SW 1271 (cell line): ENCODE results near the gene CACNA1C.
"Not testable (repeated sequence)": the region's sequence is repeated elsewhere in the genome, so short reads cannot be mapped to it uniquely, and the experiment has no call there.

Experiments used
- DNase-seq, 2 experiments: peaks; one replicate each; lab custom pipeline; 2025; lab: John Stamatoyannopoulos, UW

Gene CACNA1C

DNA sequence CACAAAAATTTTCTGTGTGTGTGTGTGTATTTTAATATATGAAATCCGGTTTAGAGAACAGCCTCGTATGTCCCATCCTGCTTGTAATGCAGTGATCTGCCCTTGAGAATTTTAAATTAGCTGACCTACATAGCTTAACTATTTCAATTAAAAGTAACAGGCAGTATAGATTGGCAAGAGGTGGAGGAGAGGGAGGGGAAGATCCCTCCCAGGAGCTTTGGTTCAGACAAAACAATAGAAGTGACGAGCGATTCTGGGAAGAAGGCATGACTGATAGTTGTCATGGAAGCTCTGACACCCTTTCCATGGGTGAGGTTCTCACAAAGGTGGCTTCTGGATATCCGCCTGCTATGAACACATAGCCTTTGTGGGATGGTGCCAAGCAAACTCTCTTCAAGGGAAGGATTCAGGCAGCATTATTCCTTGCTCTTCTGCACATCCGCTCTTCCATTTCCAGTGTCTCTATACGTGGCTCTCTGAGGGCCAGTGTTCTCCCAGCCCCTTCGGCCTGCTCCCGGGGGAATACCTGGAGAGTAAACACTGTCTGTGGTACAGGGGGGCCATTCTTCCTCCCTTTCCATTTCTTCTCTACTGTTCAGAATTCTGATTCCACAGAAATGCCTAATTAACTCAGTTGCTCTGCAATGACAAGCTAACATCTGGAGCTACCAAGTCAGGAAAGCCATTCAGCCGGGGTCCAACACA is 182.0 kb downstream of the CACNA1C start:
- no peak for DNase-seq

- no peak for DNase-seq
These were observed 183.9 kb downstream of the CACNA1C start for GRCh38 chr12:2236506-2237294.

DNA sequence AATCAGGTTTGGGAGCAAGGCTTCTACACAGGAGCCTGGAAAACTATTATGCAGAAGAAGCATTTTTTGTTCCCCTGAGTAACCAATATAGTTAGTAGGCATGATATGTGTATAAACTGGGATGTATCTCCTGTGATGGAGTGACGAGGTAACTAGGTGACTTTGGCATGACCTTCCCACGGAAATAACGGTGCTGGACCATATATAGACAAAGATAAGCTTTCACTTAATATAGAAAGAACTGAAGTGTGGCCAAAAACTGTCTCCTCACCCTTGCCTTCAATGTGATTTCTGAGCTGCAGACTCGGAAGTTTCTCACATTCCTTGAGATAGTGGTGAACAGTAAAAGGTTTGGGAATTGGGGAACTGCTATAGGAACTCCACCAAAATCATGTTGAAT is 185.3 kb downstream of the CACNA1C start:
- no peak for DNase-seq

GRCh38 chr12:2239381-2239871 is 186.6 kb downstream of the CACNA1C start:
- no peak for DNase-seq

DNA sequence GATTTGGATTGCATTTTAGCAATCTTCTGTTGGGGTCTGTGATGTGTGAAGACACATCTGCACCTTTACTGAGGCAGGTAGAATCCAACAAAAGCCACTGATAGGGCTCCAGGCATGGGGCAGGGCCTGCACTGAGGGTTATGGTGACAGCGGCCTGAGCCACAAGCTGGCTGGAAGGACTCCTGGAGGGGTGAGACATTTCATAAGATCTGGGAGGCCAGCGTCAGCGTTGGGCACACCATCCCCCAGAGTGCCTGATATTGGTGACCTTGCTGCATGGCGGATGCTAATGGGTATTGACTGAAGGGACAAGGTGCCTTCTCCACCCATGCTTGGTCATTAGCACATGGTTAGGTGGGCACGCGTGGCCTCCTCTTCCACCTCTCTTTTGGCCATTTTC is 187.6 kb downstream of the CACNA1C start:
- no peak for DNase-seq

DNA sequence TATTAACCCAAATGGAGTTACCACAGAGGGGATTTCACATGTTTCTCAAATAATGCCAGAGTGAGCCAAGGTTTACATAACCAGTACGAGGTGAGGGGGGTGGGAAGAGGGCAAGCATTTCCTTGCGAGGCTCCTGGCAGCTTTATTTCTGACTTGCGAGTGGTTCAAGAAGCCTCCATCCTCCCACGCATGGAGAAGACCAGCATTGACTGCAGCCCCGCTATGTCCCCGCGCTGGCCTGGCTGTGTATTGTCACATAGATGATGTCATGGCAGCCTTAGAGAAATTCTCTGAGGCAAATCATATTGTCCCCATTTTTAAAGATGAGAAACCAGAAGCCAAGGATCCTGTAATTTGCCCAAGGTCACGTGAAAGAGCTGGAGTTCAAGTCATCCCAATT is 188.2 kb downstream of the CACNA1C start:
- no peak for DNase-seq

- DNase-seq = no peak
These were observed 189.4 kb downstream of the CACNA1C start for GRCh38 chr12:2242216-2242615.

DNA sequence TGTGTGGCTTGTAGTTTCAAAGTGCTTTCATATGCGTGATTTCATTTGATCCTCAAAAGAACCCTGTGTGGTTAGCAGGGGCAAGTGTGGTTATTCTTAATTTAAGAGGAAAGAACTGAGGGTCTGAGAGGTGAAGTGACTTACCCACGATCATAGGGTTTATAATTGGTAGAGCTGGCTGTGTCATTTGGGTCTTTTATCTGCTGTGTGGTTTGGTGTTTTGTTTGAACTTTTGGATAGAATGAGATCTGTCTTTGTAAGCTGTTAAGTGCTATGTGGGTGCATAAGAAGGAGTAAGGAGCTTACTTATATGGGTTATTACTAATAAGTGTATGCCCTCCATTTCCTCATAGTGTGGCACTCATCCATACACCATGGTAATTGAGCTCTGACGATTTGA is 190.0 kb downstream of the CACNA1C start:
- no peak for DNase-seq

GRCh38 chr12:2243275-2243674 is 190.5 kb downstream of the CACNA1C start:
- DNase-seq = no peak

DNA sequence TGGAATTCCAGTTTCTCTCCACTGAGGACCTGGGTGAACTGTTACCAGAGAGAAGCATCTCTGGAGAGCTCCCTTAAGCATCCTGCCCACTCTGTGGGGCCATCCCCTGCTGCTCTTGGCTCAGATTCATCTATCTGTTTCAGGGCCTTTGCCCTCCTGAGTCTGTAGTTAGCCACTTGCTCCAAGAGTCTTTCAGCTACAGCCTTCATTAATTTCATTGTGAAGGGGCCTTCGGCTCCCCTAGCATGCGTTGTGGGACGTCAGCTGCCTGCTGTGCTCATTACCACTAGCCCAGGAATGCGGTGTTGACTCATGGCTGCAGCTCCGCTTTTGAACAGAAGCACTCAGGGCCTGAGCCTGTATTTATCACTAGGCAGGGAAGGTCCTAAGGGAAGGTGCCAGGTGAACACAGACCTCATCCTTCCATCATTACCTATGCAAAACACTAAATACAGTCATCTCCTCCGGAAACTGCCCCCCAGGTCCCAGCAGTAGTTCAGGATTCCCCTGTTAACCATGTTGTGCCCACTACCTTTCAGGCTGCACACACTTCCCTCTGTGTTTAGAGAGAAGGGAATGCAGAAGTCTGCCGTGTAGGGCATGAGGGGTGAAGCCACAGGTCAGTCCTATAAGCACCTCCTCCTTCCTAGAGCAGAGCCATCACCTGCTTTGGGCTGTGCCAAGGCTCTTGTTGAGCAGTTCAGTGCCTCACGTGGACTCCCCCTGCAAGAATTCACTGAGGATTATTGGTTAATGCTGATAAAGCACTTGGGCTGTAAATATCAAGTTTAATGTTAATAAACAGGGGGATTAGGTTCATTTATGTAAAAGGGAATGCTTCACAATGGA is 191.4 kb downstream of the CACNA1C start:
- DNase-seq = no peak

- DNase-seq = no peak
These were observed 193.6 kb downstream of the CACNA1C start for GRCh38 chr12:2246358-2246757.

DNA sequence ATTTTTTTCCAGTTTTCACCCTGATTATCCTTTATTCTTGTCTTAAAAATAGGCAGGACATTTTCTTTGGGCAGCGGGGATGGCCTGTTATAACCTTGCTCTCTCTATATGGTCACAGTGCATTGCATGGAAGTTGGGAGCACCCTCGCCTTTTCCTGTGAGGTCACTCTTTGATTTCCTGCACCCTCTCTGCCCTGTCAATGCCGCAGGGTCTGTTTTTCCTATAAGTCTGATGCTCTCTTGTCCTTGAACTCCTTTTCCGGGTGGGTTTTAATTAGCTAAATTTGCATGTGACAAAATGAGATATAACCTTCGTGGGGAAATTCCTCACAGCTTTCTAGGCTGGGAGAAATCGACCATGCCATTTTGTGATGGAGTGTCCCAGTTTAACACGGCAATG is 194.3 kb downstream of the CACNA1C start:
- DNase-seq = no peak

DNA sequence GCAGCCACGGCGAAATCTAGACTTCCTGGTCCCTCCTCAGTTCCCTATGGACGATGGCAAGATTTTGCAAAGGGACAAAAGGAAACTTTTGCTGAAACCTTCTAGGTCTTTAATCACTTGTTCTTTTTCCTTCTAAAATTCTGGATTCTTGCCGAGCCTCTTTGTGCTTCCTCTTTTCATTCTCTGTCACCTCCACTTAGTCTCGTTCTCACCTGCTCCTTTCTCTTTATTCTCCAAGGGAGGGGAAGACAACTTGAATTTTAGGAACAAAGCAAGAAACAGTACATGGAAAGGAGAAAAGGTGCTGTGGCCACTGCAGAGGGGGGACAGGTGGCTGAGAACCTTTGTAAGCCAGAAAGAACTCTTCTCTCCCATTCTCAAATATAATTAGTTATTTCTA is 194.8 kb downstream of the CACNA1C start:
- DNase-seq = no peak

DNA sequence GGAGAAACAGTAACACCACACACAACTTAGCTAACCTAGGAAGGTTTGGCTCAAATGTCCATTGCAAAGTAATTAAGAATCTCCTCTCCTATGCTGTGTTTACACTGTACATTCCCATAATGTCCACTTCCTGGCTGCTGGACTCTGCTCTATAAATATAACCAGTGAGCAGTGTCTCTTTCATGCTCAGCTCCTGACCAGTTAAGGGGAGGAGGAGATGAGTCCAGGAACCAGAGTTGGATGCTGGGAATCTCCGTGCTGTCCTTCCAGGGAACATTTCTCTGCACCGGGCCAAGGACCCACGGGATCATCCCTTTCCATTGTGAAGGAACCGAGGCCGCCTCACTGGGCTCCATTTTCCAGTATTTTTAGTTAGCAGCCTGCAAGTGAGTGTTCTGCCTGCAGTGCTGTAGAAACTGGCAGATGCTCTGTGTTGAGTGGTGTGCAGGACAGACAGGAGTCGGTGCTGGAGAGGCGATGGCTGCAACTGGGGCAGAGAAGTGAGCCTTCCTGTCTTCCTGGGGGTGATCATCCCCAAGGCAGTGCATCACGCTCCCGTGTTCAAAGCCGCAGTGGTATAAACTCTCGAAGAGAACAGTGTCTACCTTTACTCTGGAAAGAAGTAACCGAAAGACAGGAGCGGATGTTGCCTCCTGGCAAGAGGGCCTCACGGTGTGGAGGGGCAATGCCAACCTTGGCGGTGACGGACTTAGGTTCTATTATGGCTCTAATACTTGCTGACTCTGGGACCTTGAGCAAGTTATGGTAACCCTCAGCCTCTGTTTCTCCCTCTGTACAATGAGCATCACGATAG is 195.5 kb downstream of the CACNA1C start:
- DNase-seq = no peak

- DNase-seq = no peak
These were observed 196.2 kb downstream of the CACNA1C start for GRCh38 chr12:2248901-2249381.

DNA sequence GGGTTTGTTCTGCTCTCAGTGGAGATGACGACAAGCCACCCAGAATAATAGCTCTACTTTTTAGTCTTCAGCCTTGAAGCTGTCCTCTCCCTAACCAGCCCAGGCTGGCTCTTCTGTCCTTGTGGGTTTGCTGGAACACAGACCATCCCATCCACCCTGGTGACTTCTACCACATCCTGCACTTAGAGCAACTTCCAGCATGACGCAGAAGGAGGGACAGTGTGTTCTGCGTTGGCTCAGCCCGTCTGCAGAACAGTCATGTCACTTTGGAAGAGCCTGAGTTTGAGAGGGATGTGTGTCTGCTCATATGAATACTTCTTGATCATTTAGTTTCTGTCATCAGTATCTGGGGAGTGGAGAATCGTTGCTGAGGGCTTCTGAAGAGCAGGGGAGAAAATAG is 198.0 kb downstream of the CACNA1C start:
- DNase-seq = no peak

DNA sequence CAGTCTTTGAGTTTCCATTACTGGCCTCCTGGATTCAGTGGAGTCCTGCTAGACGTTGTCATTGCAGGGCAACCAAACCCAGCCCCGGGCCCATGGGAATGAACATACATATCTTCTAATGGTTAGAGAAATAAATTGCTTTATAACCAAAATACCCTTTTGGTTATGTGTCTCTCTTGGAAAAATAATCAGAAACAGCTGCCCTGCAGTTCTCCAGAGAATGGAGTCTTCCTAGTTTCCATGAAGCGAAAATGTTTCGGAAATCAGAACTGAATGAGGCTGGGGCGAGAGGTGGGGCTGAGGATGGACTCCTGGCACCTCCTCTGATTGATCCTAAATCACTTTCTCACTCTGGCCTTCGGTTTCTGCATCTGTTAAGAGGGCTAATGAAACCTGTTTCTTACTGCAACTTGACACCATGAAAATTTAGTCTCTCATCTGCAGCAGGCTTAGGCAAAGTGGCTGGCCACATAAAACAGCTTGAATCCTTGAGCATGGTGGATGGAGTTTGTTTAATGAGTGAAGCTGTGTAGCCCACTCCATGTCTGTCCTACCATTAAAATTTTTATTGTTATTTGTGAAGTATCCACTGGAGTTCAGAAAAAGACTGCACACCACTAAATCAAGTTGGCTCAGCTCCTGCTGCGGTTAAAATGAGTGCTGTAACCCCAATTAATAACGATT is 198.9 kb downstream of the CACNA1C start:
- DNase-seq = no peak

GRCh38 chr12:2255311-2255710 is 202.5 kb downstream of the CACNA1C start:
- no peak for DNase-seq

- not testable (repeated sequence) for DNase-seq
These were observed 202.9 kb downstream of the CACNA1C start for GRCh38 chr12:2255731-2256130.

DNA sequence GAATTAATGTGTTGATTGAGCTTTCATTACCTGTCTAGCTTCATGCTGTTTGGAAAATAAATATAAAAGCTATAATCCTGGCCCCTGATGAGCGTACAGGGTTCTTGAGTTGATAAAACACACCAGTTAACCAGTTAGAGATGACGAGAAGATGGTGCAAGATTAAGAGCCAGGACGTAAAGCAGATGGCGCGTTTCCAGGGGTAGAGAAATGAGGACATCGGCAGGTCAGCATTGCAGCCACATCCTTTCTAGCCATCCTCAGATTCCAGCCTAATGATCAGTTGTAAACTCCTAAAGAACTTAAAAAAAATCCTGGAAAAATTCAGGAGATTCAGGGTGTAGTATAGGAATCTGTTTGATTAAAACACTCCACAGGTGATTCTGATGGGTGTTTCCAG is 203.7 kb downstream of the CACNA1C start:
- no peak for DNase-seq

- DNase-seq = no peak
These were observed 204.1 kb downstream of the CACNA1C start for GRCh38 chr12:2256915-2257314.
